Renal pelvis (tissue), 4 donors: ENCODE results near the gene ENPEP. TPM values are rescaled to one million over a fixed set of nuclear protein-coding genes. Genes with fewer than 3 reads are reported as not detected.
A peak's percentile ranks its signal among the peaks of the same experiment; 100 is the strongest.
"Not testable (repeated sequence)": the region's sequence is repeated elsewhere in the genome, so short reads cannot be mapped to it uniquely, and the experiment has no call there.

ENCODE experiments used
- DNase-seq: peaks from one replicate; pipeline ENCODE4 v3.0.0-alpha.2; 2013
- polyA plus RNA-seq, 3 donors: library from polyadenylated mRNA; unstranded; fragments of 120-200 nt; gene quantifications; one replicate each; pipeline ENCODE4 v1.2.1, GENCODE V29; 2013; ENCODE audit not compliant: insufficient read length in 3 of 3

ENPEP gene
- polyA plus RNA-seq, 3 donors: 160 to 199 (median 185) TPM

DNA sequence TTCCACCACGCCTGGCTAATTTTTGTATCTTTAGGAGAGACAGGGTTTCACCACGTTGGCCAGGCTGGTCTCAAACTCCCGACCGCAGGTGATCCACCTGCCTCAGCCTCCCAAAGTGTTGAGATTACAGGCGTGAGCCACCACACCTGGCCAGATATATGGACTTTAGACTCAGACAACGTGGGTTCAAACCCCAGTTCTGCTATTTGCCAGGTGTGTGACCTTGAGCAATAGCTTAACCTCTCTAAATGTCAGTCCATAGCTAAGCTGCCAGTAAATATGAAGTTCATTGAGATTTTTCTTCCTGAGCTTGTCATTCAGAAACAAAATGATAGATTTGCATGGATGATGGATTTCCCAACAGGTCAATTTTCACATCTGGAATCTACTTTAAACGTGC is 875 bp upstream of the ENPEP start:
- DNase-seq: not testable (repeated sequence)

DNA sequence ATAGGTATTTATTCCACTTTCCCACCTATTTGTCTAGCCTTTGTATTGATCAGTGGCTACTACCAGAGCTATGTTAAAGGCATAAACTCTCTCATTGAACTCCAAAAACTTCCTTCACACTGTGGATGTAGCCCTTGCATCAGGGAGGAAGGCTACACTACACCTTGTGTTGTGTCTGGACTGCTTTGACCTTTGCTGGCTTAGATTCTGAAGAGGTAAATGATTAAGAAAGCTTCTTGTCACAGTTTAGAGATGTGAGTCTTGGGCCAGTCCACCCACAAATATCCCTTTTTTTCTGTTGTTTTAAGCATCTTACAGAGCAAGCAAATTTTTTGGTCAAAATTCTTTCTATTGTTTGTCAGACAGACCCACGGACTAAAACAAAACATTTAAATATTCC is 1.9 kb downstream of the ENPEP start:
- no peak for DNase-seq

DNA sequence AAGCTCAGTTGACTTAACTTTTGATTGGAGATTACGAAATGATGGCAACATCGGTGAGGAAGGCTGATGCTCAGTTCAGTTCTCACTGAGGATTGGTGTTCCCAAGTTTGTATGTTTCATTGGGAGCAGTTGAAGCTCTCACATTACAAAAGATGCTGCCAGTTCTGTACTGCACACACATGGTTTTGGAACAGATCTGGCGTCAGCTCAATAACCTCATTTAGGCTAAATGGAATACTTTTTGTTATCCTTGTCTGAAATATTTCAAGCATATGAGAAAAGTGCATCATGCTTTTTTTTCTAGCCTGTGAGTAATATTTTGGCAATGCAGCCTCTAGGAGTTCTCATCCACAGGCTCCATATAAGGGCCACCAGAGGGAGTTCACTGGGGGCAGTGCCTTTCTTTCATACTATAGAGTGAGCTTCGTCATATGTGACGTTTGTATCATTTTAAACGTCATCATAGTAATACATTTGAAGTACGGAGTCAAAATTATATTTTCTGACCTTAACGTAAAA is 4.1 kb downstream of the ENPEP start:
- DNase-seq: no peak

DNA sequence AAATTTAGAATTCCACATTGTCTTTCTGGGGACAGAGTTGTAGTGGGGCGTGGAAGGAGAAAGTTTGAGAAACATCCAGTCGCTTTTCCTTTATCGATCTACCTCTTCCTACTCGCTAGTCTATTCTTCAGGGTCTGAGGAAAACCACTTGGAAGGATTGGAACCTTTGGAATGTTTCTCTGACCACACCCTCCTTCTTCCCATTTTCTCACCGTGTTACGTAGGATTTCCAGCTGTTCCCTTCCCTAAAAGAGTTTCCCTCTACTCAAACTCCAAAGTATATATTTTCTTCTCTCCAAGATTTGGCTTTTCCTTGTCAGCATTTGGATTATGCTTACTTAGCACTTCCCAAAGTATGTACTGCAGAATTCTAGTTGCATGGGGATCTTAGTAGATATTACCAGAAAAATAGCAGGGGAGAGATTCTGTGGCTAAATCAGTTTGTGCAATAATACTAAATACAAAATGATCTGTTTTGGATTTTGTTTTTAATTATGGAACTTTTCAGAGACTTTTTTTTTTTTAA is 4.9 kb downstream of the ENPEP start:
- DNase-seq: no peak

DNA sequence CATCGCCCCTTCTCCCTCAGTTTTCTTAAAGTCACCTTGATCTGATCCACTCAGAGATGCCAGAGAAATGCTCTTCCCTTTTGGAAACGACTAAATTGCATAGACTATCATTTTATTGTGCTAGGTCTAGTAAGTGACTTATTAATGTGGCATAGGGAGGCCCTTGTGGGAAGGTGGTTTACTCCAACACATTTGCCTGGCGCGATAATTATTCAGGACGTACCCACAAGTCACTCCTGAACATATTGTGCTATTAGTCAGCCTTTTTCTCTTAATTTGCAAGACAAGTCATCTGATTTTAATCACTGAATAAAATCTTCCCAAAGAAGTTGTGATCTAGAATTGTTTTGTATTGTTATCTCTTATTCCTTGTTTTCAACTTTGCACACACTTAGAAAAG is 7.6 kb downstream of the ENPEP start:
- no peak for DNase-seq

DNA sequence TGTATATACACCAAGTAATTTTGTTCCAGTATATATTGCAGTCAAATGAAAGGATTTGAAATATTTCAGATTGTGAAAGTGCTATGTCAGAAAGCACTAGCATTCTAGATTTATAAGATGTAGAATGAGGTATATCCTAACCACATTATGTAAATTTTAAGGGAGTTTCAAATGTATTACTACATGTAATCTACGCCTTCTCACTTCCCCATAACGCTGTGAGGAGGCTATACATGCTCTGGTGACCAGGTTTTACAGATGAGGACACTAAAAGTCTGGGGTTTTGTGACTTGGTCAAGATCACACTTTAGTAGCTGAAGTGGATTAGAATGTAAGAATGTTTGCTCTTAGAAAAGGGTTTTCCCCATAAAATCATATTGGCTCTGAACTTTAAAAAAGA is 8.1 kb downstream of the ENPEP start:
- no peak for DNase-seq

DNA sequence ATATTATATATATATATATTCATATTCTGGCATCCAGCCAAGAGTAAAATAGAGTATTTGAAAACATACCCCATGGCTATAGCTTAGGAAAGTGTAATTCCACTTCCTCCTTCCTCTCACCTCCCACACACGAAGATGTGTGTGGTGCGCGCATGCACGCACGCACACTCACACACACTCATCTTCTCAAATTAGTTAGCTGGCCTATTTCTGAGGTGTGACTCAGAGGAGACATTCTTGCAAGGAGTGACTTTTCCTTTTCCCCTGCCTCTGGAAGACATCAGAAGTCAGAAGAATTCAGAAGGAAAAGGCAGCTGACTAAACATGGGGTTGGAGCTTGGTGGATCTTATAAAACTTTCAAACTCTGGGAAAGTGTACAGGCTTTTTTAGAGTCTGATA is 8.8 kb downstream of the ENPEP start:
- no peak for DNase-seq

DNA sequence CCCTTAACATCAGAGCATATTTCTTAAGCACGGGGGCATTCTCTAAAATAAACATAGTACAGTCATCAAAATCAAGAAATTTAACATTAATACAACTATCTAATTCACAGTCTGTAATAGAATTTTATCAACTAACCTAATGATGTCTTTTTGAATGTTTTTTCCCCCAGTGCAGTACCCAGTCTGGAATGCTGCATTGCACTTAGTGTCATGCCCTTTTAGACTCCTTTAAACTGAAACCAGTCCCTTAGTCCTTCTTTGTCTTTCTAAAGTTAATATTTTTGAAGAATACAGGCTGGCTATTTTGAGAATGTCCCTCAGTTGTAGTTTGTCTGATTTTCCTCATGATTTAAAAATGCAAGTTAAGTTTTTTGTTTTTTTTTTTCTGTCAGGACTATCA is 9.5 kb downstream of the ENPEP start:
- no peak for DNase-seq

DNA sequence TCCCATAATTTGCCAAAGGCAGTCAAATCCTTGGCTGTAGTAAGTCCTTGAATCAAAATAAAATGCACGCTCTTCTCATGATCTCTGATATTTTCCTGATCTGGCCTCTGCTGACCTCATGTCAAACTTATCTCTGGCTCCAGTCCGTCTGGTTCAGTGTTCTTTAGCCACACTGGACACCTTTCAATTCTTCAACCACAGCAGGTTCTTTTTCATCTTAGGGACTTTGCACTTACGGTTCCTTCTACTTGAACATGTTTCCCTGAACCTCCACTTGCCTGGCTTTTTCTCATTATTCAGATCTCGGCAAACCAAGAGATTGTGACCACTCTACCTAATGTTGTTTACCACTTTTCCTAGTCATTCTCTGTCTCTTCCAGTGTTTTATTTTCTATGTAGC is 10.3 kb downstream of the ENPEP start:
- DNase-seq: no peak

DNA sequence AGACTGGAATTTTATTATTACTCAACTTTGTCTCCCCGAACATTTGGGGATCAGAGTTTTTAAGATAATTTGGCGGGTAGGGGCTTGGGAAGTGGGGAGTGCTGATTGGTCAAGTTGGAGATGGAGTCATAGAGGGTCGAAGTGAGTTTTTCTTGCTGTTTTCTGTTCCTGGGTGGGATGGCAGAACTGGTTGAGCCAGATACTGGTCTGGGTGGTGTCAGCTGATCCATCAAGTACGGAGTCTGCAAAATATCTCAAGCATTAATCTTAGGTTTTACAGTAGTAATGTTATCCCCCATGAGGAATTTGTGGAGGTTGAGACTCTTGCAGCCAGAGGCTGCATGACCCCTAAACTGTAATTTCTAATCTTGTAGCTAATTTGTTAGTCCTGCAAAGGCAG is 10.9 kb downstream of the ENPEP start:
- DNase-seq: not testable (repeated sequence)

DNA sequence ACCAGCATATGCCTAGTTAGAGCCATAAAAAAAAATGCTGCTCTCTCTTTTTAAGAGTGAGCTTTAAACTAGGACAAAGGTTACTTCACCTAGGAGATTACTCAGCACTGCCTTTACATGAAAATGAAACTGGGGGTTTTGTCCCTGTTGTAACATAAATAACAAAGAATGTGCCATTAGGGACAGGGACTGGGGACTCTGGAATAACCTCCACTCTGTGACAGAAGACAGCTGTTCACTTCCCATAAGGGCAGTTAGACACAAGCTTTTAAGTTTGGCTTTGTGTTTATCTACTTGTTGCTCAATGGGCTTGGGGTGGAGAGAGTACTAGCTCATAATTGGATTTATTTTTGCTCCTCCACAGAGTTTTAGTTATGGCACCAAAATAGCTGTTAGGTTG is 11.9 kb downstream of the ENPEP start:
- peak; percentile 46 for DNase-seq

DNA sequence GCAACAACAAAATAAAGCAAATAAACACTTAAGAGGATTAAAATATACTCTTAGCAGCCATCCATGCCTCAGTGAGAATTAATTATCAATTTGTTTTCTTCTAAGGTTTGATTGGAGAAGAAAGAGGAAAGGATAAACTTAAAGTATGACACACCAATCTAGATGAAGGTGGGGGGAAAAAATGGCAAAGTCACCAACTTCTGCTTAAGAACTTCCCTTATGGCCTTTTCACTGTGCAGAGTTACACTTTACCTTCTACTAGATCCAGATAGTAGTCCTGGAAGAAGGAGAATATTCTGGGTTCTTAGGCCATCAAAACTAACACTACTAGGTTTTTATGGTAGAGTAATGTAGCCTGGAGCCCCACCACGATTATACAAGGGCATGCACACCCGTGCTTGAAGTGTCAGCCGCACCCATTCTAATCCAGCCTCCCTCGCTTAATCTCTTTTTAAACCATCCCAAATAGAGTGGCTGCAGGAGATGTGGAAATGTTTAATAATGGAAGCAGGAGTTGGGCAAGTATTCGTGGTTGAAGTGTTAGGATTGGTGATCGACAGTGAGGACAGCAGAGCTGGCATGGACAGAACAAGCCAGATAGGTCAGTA is 14.1 kb downstream of the ENPEP start:
- DNase-seq: no peak

DNA sequence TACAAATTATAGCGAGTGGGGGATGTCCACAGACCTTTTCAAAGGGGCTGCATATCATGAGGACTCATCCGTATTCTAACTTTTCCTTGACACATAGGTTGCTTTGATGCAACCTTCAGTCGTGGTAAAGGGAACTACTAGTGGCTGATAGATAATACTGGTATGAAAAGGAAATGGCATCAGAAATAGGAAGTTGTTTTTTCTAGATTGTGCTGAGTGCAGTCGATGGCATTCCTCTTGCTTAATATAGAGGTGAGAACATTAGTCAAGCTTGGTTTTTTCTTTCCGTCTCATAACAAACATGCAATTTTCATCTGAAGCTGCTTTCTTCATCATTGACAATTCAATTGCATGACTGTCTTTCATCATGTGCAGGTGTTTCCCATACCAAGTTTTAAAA is 16.6 kb downstream of the ENPEP start:
- DNase-seq: no peak

DNA sequence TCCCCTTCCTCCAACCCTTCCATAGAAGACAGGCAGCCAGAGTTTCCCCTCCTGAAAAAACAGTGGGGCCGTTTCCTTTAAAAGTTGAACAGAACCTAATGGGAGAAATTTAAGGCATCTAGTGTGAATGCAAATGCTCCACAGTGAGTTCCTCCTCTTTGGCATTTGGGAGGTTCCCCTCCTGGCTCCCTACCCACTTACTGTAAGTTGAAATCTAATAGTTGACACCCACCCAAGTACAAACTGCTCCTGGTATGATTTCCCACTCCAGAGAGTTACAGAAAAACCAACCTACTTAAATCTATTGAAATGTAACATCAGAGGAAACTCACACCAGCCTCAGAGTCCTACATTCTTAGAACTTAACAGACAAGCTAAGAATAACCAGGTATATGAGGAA is 17.6 kb downstream of the ENPEP start:
- DNase-seq: no peak

DNA sequence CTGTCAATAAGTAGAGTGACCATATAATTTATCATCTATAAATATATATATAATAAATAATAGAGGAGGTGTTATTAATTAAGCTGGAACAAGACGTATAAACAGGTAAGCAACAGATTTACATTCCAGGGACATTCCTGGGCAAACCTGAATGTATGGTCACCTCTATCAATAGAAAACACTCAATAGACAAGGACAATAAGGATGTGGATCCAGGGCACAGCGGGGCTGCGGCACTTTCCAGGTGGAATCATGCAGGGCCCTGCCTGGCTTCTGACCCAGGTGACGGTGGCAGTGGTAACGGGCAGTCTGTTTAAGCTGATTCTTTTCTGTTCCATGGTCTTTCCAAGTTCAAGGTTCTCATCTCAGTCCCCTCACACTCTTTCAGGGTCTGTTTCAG is 22.5 kb downstream of the ENPEP start:
- DNase-seq: no peak

DNA sequence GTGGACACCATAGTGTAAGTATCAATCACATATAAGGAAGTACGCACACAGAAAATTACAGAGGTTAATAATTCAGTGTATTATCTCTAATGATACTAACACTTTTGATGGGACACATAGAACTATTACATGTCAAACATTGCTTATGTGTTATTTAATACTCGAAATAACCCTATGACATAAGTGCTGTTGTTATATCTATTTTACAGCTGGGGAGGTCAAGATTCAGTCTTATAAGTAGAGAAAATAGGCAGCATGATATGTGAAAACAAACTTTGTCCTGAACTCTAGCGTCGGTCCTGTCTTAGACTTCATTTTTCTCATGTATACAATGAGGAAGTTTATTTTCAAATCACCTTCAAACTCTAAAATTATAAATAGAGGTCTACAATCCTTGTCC is 23.2 kb downstream of the ENPEP start:
- DNase-seq: no peak

DNA sequence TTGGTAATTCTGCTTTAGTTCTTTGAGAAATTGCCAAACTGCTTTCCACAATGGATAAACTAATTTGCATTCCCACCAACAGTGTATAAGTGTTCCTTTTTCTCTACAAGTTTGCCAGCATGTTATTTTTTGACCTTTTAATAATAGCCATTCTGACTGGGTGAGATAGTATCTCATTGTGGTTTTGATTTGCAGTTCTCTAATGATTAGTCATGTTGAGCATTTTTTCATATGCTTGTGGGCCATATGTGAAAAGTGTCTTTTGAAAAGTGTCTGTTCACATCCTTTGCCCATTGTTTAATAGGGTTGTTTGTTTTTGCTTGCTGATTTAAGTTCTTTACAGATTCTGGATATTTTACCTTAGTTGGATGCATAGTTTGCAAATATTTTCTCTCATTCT is 25.9 kb downstream of the ENPEP start:
- DNase-seq: no peak

DNA sequence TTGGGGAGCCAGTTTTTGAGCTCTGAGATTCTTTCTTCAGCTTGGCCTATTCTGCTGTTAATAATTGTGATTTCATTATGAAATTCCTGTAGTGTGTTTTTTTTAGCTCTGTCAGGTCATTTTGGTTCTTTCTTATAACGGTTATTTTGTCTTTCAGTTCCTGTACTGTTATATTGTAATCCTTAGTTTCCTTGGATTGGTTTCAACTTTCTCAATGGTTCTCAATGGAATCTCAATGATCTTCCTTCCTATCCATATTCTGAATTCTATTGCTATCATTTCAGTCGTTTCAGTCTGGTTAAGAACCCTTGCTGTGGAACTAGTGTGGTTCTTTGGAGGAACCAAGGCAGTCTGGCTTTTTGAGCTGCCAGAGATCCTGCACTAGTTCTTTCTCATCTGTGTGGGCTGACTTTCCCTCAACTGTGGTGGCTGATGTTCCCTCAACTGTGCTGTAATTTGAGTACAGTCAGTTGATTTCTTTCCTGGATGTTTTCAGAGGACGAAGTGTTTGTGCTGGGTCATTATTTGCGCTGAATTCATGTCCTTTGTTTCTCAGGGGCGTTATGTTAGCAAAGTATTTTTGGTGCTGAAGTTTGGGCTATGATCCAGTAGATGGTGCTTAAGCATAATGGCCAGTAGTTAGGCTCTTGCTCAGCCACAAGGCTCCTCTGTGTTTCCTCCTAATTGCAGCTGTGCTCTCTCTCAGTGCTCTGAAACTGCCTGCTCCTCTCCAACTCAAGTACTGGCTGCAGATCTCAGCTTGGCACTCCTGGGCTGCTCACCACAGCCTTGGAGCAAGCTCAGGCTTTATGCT is 27.5 kb downstream of the ENPEP start:
- DNase-seq: no peak

DNA sequence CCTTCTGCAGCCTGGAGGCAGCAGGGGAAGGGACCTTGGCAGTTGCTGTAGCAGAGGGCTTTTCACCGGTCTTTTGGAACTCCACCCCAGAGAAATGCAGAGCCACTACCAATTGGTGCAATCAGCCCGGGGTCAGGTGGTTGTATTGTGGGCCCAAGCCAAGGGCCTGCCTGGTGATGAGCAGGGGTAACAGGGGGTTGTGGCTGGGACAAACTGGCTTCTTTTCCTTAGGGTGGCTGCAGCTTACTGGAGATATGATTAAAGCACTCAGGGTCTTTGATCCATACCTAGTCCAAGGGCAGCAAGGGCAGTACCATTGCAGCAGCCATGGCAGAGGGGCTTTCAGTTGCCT is 28.1 kb downstream of the ENPEP start:
- no peak for DNase-seq

DNA sequence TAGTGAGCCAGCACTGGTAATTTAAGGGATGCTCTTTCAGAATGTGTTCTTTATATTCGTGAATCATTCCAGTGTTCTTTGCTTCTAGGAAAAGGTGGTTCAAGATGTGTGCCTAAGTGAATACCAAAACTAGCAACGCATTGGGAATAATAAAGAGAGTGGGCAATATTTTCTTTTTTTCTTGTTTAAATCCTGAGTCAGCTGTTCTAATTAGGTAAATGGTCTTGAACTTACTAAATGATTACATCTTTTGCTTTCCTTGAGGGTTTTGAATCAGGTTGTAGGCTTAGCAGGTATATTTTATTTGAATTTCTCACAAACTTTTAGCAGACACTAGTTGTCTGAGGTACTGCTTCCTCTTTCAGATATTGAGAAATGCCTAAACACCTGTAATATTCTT is 29.5 kb downstream of the ENPEP start:
- DNase-seq: no peak

DNA sequence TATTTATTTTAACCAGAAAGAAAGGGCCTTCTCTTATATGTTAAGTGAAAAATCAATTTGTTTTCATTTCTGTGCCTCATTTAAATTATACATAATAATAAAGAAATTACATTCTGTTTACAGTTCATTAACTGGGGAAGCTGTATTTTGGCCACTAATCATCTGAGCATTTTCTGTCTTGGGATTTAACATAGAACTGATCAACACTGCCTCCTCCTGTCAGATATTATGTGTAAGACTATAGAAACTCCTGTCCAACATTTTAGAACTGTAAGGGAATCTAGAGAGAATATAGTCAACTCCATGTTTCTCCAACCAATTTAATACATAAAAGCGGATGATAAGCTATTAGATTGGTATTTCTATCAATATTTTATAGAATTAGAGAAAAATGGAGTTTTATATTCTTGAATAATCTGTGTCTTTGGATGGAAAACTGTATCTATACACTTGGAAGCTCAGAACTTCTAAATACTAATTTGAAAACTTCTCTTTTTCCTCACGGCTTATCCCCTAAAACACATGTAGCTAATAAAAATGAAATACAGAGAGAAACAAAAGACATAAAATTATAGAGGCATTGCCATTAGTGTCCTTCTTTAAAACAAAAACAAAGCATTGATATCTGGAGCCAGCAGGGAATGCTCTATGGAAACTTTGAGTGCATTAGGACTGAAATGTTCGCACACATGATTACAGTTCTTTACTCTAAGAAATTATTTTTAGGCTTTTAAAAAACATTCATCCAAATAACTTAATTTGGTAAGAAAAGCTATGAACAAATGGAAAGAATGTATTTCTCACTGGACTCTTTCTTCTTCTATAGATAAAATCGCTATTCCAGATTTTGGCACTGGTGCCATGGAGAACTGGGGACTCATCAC is 33.1 kb downstream of the ENPEP start:
- peak; percentile 56 for DNase-seq

DNA sequence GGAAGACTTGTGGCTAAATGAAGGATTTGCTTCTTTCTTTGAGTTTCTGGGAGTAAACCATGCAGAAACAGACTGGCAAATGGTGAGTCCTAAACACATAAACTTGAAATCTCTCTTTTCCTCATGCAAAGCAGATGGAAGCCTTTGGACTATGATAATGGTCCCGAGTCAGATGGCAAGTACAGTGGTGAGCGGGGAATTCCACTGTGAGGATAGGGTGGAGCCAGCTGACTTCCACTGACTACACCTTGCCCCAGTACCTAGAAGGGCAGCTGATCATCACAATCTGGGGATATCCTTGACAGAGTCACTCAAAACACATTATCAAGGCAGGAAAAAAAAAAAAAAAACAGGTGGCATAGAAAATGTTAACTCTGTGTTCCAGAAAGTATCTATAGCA is 34.3 kb downstream of the ENPEP start:
- no peak for DNase-seq
